Activated CD8-positive, alpha-beta T cell treated with anti-CD3 and anti-CD28 coated beads, Interleukin-2, amount 10 ng/mL, durations not matched to agents 7 days and 5 days (primary cell): Measurements from ENCODE around the gene RTN4RL2. TPM values are rescaled to one million over a fixed set of nuclear protein-coding genes. Genes with fewer than 3 reads are reported as not detected.
"Not testable (repeated sequence)": the region's sequence is repeated elsewhere in the genome, so short reads cannot be mapped to it uniquely, and the experiment has no call there.

Experiments
- ATAC-seq: fragments of 150-1000 bp; cut with Tn5 transposase; one replicate; pipeline ENCODE4 v1.10.0; 2021; ENCODE audit warnings: moderate library complexity
- CTCF ChIA-PET: fragments of 350-600 bp; sonication (Branson Sonifier 250); formaldehyde crosslinking; loops from one replicate; lab custom pipeline; 2021; ENCODE audit warnings: antibody characterized with exemption; lab: Charles Lee
- POLR2A ChIA-PET: fragments of 350-600 bp; sonication (Branson Sonifier 250); formaldehyde crosslinking; loops from one replicate; lab custom pipeline; 2021; ENCODE audit warnings: antibody characterized with exemption; lab: Charles Lee
- DNase-seq: peaks from one replicate; pipeline ENCODE4 v3.0.0-alpha.2; 2020
- H3K27ac Mint-ChIP-seq: one replicate; pipeline ENCODE4 v1.8.0; 2021; ENCODE audit warnings: mild to moderate bottlenecking, mixed read lengths
- H3K27me3 Mint-ChIP-seq: one replicate; pipeline ENCODE4 v1.8.0; 2021; ENCODE audit warnings: low read depth, mixed read lengths
- H3K36me3 Mint-ChIP-seq: one replicate; pipeline ENCODE4 v1.8.0; 2021; ENCODE audit warnings: low read depth, mixed read lengths
- H3K4me1 Mint-ChIP-seq: one replicate; pipeline ENCODE4 v1.8.0; 2021; ENCODE audit warnings: low read depth, mixed read lengths
- H3K4me3 Mint-ChIP-seq: one replicate; pipeline ENCODE4 v1.8.0; 2021; ENCODE audit warnings: mild to moderate bottlenecking, mixed read lengths
- H3K9me3 Mint-ChIP-seq: one replicate; pipeline ENCODE4 v1.8.0; 2022; ENCODE audit warnings: mixed read lengths; ENCODE audit not compliant: insufficient read depth
- total RNA-seq, 2 experiments: library from RNA; stranded (reverse); gene quantifications; one replicate each; pipeline ENCODE4 v1.2.3, GENCODE V29; 2021

The RTN4RL2 gene
- total RNA-seq, 2 experiments from 2014 or later = 0.47 to 0.57 TPM

DNA sequence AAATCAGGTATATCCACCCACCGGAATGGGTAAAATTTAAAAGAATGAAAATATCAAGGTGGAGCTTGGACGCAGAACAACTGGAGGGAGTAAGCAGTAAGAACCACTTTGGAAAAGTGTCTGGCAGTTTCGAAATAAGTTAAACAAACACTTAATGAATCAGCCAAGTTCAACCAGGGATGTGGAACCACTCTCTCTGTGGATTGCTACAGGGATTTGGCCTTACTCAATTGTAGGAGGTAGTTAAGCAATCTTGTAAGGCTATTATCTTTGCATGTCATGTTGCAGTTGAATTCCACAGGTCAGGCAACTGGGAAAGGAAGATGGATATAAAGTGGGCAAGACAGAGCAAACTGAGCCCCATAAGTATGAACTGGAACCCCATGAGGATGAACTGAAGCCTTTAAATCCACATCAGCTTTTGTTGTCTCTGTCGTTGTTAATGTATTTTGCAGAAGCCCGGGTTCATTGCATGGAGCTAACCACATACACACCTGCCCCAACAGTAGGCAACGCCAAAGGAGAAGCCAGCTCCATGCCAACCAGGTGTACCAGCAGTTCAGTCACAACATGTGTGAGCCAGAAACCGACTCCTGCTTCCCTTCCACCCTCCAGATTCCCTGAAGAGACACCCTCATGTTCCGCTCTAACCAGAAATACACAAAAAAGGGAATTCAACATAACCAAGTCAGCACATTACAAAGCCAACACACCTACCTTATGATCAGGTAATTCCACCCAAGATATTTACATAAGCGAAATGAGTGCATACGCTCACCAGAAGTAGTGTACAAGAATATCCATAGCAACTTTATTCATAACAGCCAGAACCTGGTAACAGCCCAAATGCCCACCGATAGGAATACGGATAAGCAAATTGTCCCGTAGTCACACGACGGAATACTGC is 25.4 kb upstream of the RTN4RL2 start:
- ChIA-PET CTCF (interaction anchor here (0.9 to 1.9 kb wide), 2 partner anchors 23 to 92 kb away, joined by 3 to 12 read pairs; no protein-coding TSS in a partner anchor), POLR2A (interaction anchor here (0.6 kb wide), 1 partner anchor 8 kb away, joined by 3 read pairs; no protein-coding TSS in a partner anchor)
- Mint-ChIP-seq H3K27ac (no peak overlapping the region), H3K4me3 (no peak overlapping the region), H3K36me3 (no peaks in the 10 kb centered on the region), H3K27me3 (peaks cover 7% of the 10 kb centered on the region), H3K9me3 (no peaks in the 10 kb centered on the region), H3K4me1 (peaks cover 5% of the 10 kb centered on the region)
- ATAC-seq (no peak), DNase-seq (no peak)

DNA sequence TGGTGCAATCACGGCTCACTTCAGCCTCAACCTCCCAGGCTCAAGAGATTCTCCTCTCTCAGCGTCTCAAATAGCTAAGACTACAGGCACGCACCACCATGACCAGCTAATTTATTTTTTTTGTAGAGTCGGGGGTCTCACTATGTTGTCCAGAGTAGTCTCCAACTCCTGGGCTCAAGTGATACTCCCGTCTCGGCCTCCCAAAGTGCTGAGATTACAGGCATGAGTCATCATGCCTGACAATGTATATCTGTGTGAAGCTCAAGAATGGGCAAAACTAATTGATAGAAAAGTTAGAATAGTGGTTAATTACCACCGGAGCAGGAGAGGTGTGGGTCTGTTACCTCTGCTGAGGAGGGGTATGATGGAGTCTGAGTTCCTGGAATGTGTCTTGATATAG is 24.3 kb upstream of the RTN4RL2 start:
- DNase-seq = no peak
- ATAC-seq = no peak
- Mint-ChIP-seq H3K27me3 (peaks cover 6% of the 10 kb centered on the region), H3K9me3 (no peaks in the 10 kb centered on the region), H3K27ac (no peak overlapping the region), H3K36me3 (no peaks in the 10 kb centered on the region), H3K4me3 (no peak overlapping the region), H3K4me1 (peaks cover 5% of the 10 kb centered on the region)
- CTCF ChIA-PET = interaction anchor here (1.5 to 1.6 kb wide), 2 partner anchors 21 to 22 kb away, joined by 6 to 9 read pairs; no protein-coding TSS in a partner anchor
- POLR2A ChIA-PET = no interaction called here

DNA sequence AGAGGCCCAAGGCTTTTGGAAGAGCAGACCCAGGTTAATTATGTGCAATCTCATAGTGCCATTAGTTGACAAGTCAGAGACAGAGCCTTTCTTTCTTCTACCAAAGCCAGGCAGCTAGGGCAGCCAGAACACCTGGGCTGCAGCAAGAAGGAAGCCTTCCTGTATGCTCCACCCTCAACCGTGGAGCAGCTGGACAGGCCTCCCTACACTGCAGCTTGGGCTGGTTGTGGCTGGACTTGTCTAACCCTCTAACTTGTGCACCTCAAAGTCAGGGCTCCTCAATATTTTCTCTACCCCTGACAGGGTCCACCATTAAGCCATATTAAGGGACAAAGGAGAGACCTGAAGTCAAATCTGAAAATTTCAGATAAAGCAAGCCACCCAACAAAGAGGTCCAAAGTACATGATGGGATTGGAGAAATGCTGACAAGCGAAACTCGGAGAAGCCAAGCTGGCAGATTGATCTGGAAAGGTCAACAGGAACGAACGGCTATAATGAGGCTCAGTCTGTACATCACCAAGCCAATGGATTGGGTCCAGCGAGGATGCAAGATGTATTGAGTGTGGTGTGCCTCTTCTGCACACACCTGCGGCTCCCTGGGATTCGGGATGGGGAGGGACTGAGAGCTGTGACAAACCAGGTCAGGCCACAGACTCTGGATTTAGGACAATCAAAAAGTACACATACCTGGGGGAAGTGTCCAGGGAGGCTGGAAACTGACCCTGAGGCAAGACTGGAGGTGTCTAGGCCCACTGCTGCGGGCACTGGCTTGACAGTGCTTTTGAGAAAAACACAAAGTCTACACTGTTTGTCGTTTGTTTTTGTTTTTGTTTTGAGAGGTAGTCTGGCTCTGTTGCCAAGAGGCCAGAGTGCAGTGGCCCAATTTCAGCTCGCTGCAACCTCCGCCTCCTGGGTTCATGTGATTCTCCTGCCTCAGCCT is 21.7 kb upstream of the RTN4RL2 start:
- H3K9me3 Mint-ChIP-seq = no peaks in the 10 kb centered on the region
- ATAC-seq (no peak), DNase-seq (no peak)
- no peak overlapping the region for H3K4me3 Mint-ChIP-seq
- CTCF ChIA-PET = interaction anchor here (1.0 to 1.4 kb wide), 3 partner anchors 13 to 42 kb away, joined by 3 to 5 read pairs (median 3); no protein-coding TSS in a partner anchor
- no peaks in the 10 kb centered on the region for H3K4me1 Mint-ChIP-seq
- H3K27me3 Mint-ChIP-seq = peaks cover 6% of the 10 kb centered on the region
- no peak overlapping the region for H3K27ac Mint-ChIP-seq
- POLR2A ChIA-PET = no interaction called here
- no peaks in the 10 kb centered on the region for H3K36me3 Mint-ChIP-seq

DNA sequence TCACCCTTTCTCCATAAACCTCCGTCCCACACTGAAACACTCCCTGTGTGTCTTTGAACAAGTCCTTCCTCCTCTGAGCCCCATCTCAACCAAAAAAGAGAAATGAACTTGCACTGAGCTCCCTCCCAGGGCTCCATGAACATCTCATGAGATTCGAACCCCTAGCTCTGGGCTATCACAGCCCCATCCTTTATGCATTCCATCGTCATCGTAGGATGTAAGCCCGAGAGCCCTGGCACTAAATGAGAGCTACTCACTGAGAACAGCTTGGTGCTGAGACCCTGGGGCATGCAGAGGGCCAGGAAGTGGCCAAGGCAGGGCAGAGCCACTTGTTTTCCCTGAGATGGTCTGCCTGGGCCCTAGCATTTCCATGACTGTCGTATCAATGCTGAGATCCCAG is 20.5 kb upstream of the RTN4RL2 start:
- Mint-ChIP-seq H3K36me3 (no peaks in the 10 kb centered on the region), H3K27me3 (peaks cover 8% of the 10 kb centered on the region), H3K4me1 (no peaks in the 10 kb centered on the region), H3K9me3 (no peaks in the 10 kb centered on the region), H3K27ac (no peak overlapping the region), H3K4me3 (no peak overlapping the region)
- CTCF ChIA-PET = interaction anchor here (1.3 kb wide), 2 partner anchors 18 to 19 kb away, joined by 4 to 6 read pairs; no protein-coding TSS in a partner anchor
- POLR2A ChIA-PET = no interaction called here
- ATAC-seq (no peak), DNase-seq (no peak)

DNA sequence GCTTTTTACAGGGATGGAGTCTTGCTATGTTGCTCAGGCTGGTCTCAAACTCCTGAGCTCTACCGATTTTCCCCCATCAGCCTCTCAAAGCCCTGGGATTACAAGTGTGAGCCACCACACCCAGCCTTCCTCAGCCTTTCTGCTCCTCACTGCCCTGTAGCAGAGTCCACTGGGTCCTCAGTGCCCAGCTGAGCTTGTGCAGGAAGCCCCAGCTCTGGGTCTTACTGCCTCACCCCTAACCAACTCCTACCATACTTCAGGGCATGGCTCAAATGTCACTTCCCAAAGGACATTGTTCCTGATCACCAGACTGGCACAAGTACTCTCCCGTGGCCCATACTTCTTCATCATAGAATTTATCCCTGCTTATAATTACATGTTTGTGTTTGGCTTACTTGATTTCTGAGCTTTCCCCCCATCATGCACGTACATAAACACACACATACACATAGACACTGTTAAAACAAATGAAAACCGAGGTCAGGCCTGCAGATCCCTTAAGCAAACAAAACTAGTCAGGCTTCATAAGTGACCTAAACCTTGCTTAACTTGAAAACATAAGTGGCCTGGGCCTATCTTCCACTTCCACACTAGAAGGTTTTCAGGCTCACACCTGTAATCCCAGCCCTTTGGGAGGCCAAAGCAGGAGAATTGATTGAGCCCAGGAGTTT is 19.4 kb upstream of the RTN4RL2 start:
- ATAC-seq (no peak), DNase-seq (no peak)
- CTCF ChIA-PET = interaction anchor here (0.9 to 1.3 kb wide), 3 partner anchors 16 to 18 kb away, joined by 3 to 6 read pairs (median 4); no protein-coding TSS in a partner anchor
- Mint-ChIP-seq H3K9me3 (no peaks in the 10 kb centered on the region), H3K27me3 (peaks cover 6% of the 10 kb centered on the region), H3K4me3 (no peak overlapping the region), H3K4me1 (no peaks in the 10 kb centered on the region), H3K27ac (no peak overlapping the region), H3K36me3 (no peaks in the 10 kb centered on the region)
- POLR2A ChIA-PET = no interaction called here

DNA sequence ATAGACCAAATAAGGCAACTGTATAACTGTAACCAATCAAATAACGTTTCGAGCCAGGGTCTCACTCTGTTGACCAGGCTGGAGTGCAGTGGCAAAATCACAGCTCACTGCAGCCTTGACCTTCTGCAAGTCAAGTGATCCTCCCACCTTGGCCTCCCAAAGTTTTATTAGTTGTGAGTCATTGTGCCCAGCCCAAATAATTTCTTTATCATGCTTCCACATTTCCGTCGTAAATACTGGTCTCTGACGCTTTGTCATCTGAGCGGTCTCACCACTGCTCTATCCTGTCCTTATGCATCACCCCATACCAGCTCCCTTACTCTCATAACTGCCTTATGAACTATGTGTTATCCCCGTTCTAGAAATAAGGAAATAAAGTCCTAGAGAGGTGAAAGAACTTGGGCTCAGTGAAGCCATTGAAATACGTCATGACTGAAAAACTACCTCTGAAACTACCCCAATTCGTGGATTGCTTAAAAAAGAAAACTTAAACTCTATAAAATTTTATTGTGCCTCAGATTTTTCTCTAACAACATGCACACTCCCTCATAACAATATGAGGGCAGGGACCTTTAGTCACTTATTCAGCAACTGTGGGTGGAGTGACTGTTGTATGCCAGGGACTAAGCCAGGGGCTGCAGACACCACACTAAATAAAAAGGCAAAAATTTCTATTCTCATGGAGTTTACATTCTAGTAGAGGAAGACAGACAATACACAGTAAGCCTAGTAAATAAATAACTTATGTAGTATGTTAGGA is 15.8 kb upstream of the RTN4RL2 start:
- no peak for DNase-seq
- H3K36me3 Mint-ChIP-seq = no peaks in the 10 kb centered on the region
- POLR2A ChIA-PET = no interaction called here
- no peak overlapping the region for H3K27ac Mint-ChIP-seq
- CTCF ChIA-PET = interaction anchor here (1.6 to 3.8 kb wide), 2 partner anchors 13 to 15 kb away, joined by 3 to 24 read pairs; partner anchors contain the start of gene RTN4RL2
- peaks cover 9% of the 10 kb centered on the region for H3K27me3 Mint-ChIP-seq
- no peaks in the 10 kb centered on the region for H3K4me1 Mint-ChIP-seq
- no peak for ATAC-seq
- no peaks in the 10 kb centered on the region for H3K9me3 Mint-ChIP-seq
- H3K4me3 Mint-ChIP-seq = no peak overlapping the region

DNA sequence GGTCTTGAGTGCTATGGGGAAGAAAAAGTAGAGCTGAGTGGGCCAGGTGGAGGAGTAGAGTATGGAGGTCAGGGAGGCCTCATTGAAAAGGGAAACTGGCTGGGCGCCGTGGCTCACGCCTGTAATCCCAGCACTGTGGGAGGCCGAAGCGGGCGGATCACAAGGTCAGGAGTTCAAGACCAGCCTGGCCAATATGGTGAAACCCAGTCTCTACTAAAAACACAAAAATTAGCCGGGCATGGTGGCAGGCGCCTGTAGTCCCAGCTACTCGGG is 15.3 kb upstream of the RTN4RL2 start:
- H3K27ac Mint-ChIP-seq, H3K4me3 Mint-ChIP-seq, H3K36me3 Mint-ChIP-seq, H3K9me3 Mint-ChIP-seq, POLR2A ChIA-PET, H3K4me1 Mint-ChIP-seq, H3K27me3 Mint-ChIP-seq, DNase-seq, ATAC-seq: not testable (repeated sequence)
- CTCF ChIA-PET = interaction anchor here (3.8 kb wide), 1 partner anchor 13 kb away, joined by 24 read pairs; no protein-coding TSS in a partner anchor

DNA sequence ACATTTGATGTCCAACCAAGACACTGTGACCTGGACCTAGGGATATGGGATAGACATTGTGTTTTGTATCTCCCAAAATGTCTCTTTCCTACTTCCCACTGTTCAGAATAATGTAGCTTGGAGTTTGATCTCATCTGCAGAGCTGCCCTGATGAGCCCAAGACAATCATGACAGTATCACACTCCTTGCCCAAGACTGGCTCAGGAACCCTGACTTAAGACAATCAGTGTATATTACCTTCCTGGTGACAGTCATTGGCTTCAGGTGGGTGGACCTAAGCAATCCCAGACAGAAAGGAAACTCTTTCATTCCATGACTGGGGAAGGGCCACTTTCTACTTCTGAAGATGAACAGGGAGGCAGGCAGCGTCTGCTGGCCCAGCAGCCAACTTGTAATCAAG is 14.3 kb upstream of the RTN4RL2 start:
- H3K4me3 Mint-ChIP-seq = no peak overlapping the region
- ATAC-seq (no peak), DNase-seq (no peak)
- no peaks in the 10 kb centered on the region for H3K4me1 Mint-ChIP-seq
- H3K36me3 Mint-ChIP-seq = no peaks in the 10 kb centered on the region
- H3K27me3 Mint-ChIP-seq = peaks cover 12% of the 10 kb centered on the region
- POLR2A ChIA-PET = no interaction called here
- no peak overlapping the region for H3K27ac Mint-ChIP-seq
- CTCF ChIA-PET = interaction anchor here (0.6 to 2.0 kb wide), 2 partner anchors 12 to 20 kb away, joined by 3 to 6 read pairs; no protein-coding TSS in a partner anchor
- no peaks in the 10 kb centered on the region for H3K9me3 Mint-ChIP-seq

DNA sequence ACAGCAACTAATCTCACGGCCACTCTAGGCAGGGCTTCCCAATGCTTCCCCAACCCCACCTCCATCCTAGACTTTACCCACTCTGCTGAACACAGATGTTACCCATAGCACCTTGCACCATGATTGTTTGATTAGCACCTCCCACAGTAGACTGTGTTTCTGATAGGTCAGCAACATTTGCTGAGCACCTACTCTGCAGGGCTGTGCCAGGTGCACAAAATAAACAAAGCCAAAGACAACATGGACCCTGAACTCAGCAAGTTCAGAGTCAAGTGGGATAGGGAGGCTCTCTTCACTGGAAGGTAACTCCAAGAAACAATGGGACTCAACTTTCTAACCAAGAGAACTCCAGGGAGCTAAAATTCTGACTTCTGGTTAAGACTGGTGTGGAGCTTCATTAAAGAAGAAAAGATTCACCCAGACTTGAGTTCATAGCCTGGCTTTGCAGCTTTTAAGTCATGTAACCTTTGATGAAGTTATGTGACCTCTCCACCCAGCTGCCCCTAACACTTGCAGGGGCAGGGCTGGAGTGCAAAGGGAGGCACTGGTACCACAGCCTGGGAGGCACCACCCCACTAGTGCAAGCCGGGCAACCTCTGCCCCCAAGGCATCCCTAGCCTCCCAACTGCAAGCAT is 6.7 kb upstream of the RTN4RL2 start:
- DNase-seq (no peak), ATAC-seq (no peak)
- ChIA-PET CTCF (interaction anchor here (1.2 to 5.9 kb wide), 4 partner anchors 30 to 191 kb away, joined by 3 to 148 read pairs (median 4); partner anchors contain the start of gene TIMM10), POLR2A (no interaction called here)
- H3K4me3 Mint-ChIP-seq = no peak overlapping the region
- no peaks in the 10 kb centered on the region for H3K9me3 Mint-ChIP-seq
- H3K27ac Mint-ChIP-seq = no peak overlapping the region
- peaks cover 12% of the 10 kb centered on the region for H3K4me1 Mint-ChIP-seq
- no peaks in the 10 kb centered on the region for H3K36me3 Mint-ChIP-seq
- peaks cover 17% of the 10 kb centered on the region for H3K27me3 Mint-ChIP-seq

DNA sequence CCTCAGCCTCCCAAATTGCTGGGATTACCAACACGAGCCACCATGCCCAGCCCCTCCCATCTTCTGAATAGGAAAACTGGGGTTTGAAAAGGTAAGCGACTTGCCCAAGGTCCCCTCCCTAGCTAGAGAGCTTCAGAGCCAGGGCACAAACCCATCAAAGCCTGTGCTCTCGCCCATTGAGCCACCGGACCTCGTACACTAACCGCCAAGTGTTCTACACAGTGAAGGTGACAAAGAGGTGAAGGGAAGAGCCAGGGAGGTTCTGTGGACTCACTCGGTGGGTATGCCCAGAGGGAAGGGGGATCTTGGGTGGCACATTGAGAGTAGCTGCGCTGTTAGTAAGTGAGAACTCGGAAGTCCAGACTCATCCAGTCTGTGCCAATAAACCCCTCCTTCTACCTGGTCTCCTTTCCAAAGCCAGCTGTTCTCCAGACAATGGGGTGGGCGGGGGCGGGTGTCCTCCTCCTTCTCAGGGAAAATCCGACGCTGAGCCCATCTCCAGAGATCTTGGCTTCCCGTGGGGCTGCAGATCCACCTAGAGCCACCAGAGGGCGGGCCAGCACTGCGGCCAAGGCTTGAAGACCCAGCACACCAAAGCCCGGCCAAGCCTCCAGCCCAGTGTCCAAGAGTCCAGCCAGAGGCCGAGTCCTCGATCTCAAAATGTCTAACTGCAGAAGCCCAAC is 3.2 kb upstream of the RTN4RL2 start:
- POLR2A ChIA-PET = interaction anchor here (1.0 to 1.4 kb wide), 3 partner anchors 16 to 72 kb away, joined by 3 read pairs; no protein-coding TSS in a partner anchor
- no peaks in the 10 kb centered on the region for H3K9me3 Mint-ChIP-seq
- DNase-seq (peak; percentile 80), ATAC-seq (peak; percentile 59)
- H3K4me1 Mint-ChIP-seq = peaks cover 30% of the 10 kb centered on the region
- H3K27me3 Mint-ChIP-seq = peaks cover 31% of the 10 kb centered on the region
- H3K27ac Mint-ChIP-seq = no peak overlapping the region
- CTCF ChIA-PET = interaction anchor here (0.6 to 9.8 kb wide), 59 partner anchors 8 to 344 kb away, joined by 3 to 239 read pairs (median 6); partner anchors contain the start of genes SLC43A1, SLC43A3, SSRP1 and TIMM10
- peak overlapping the region; percentile 22 for H3K4me3 Mint-ChIP-seq
- H3K36me3 Mint-ChIP-seq = no peaks in the 10 kb centered on the region
